Measurements from ENCODE around the gene ALKBH6.
"Not testable (repeated sequence)": the region's sequence is repeated elsewhere in the genome, so short reads cannot be mapped to it uniquely, and the experiment has no call there.

Gene ALKBH6

DNA sequence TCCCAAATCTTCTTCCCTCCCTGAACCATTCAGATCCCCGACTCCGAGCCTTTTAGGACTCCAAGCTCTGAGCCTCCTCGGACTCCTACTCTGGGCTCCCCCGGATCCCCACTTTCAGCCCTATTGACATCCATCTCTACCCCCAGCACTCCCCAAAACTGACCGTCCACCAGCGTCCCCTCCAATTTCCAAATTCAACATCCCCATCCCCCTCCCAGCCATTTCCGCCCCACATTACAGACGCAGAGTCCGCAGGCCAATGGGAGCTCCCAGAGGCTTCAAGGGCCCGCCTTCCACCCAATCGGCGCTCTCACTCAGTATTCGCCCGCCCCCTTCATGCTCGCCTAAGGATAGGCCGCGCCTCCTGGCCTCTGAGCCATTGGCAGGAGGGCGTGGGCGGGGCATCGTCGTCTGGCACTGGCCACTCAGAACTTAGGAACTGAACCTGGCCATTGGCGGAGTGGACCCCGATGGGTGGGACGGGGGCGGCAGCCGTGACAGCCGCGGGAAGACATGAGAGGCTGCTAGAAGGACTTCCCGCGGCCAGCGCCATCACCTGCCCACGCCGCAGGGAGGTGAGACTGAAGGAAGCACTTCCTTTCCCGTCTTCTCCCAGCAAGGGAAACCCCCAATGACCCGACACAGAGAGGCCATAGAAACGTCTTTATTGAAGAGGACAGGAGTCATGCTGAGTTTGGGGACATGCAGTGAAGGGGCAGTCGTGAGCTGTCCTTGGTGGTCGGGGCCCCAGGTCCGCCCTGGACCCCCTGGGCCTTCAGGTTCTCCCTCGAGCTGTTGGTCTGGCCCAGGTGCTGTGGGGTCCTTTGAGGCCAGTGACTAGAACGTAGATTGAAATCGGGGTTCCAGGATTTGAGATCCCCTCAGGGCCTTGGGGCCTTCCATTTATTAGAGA is at the start of gene ALKBH6:
Gene ALKBH6, minus strand, starts transcription at position 202 of the 913 bp plus-strand sequence. CDS start 816 bp downstream, outside the sequence.
- FAIRE-seq (peak; percentile 96), DNase-seq (ENCODE audit: low spot score) (peak; percentile 92)

GRCh38 chr19:36061367-36061766 is 47.4 kb upstream of the ALKBH6 start:
- FAIRE-seq (no peak), DNase-seq (ENCODE audit: low spot score) (no peak)

DNA sequence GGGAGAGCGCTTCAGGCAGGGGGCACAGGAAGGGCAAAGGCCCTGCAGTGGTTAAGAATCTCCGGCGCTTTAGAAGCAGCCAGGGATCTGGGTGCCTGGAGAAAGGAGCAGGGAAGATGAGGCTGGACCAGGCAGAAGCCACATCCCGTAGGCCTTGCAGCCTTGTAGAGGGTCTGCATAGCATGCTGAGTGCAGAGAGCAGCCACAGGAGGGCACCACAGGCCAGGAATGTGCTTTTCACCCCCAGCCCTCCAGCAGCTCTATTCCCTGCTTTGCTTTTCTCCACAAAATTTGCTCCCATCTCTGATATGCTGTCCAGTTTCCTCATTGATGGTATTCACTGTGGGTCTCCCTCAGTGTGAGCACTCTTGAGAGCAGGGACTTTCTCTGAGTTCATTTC is 46.4 kb upstream of the ALKBH6 start:
- FAIRE-seq (no peak), DNase-seq (ENCODE audit: low spot score) (no peak)

DNA sequence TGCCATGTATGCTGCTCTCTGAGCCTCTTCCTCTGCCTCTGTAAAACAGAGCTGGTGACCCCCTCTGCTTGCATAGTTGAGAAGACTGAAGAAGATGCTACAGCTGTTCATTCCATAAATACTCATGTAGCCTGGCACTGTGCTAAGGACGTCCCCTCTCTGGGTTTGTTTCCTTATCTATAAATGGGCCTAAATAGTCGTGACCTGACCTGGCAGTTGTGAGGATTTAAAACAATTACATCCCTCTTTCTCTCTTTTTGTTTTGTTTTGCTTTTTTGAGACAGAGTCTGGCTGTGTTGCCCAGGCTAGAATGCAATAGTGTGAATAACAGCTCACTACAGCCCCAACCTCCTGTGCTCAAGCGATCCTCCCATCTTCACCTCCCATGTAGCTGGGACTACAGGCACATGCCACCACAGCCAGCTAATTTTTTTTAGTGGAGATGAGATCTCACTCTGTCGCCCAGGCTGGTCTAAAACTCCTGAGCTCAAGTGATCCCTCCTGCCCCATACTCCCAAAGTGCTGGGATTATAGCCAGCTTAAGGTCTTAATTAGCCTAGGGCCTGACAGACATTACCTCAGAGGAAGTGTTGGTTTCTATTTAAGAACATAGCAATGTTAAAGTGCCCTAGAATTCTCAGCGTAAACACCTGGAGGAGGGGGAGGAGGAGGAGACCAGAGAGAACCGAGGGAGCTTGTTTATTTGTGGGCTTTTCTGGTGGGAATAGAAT is 45.3 kb upstream of the ALKBH6 start:
- no peak for FAIRE-seq
- DNase-seq (ENCODE audit: low spot score) = no peak

DNA sequence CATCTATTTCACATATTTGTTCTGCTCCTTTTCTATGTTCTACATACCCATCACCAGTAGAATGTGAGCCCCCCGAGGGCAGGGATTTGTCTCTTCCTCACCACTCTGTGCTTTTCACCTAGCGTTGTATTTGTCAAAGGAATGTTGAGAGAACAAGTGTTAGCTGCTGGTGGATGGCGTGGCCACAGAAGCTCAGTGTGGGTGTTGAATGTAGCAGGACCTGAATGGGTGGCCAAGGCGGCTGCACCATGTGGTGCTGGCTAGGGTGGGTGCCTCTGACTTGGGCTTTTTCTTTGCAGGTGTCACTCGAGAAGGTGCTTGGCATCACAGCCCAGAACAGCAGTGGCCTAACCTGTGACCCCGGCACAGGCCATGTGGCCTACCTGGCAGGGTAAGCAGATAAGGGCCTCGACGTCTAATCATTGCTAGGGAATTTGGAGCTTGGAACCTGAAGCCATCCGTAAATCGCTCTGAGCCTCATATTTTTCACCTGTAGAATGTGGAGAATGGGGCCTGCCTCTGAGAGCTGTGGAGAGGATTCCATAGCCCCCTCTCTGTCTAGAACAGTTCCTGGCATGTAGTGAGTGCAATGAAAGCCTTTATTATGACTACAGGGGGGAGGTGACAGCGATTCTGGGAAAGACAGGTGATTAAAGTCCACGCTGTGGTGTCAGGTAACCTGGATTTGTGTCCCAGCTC is 44.6 kb upstream of the ALKBH6 start:
- DNase-seq (ENCODE audit: low spot score) = no peak
- FAIRE-seq = no peak

DNA sequence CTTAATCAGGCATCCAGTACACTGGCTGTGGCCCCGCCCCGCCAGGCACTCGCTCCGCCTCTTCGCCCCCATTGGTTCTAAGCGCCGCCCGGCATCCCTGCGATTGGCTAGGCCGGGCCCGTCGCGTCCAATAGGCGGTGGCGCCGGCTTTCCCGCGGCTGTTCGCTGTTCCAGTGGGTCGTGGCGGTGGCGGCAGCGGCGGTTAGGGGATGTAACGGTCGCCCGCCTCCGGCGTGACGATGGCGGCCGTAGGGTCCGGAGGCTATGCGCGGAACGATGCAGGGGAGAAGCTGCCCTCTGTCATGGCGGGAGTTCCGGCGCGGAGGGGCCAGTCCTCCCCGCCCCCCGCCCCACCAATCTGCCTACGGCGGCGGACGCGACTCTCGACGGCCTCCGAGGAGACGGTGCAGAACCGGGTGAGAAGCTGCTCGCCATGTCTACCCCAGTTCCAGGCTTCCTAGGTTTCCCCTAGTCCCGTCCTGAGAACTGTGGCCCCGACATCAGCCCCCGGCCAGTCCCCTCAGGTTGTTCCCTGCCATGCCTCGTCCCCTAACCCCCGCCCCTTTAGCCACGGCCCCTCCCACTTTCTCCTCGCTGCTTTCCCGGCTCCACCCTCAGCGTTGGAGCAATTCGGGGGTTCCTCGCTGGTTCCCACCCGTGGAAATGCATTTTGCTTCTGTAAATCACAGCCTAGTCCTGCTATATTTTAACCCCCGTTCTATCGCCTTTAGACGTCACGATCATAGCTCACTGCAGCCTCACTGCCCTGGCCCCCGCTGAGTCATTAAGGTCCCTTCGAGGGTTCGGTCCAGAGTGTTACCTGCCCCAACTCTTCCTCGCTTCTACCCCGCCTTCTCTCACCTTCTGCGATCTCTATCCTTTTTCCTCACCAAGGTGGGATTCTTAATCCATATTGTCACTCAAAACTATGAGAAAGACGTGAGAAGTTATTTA is 41.0 kb upstream of the ALKBH6 start, which contains the start of gene WDR62:
Gene WDR62, plus strand, starts transcription at position 165 of the 954 bp plus-strand sequence. Its CDS starts 75 bp downstream, at position 240.
- peak; percentile 4 for FAIRE-seq
- peak; percentile 81 for DNase-seq (ENCODE audit: low spot score)

- DNase-seq (ENCODE audit: low spot score) = peak; percentile 93
Observed at GRCh38 chr19:36054119-36054732, 40.2 kb upstream of the ALKBH6 start, which contains the start of gene THAP8. THAP8 (minus strand) TSS chr19:36054285; CDS start chr19:36054217, 68 bp downstream.

DNA sequence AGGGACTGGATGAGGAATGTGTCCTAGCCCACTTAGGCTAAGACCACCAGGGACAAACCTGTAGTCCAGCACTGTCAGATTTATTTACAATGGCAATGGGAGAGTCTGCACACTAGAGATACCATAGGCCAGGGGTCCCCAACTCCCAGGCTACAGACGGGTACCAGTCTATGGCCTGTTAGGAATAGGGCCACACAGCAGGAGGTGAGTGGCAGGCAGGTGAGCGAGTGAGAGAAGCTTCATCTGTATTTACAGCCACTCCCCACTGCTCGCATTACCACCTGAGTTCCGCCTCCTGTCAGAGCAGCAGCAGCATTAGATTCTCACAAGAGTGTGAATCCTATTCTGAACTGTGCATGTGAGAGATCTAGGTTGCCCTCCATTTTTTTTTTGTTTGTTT is 37.6 kb upstream of the ALKBH6 start:
- DNase-seq (ENCODE audit: low spot score) (no peak), FAIRE-seq (no peak)

More at GRCh38 chr19:36054119-36054732, 40.2 kb upstream of the ALKBH6 start, which contains the start of gene THAP8:
- FAIRE-seq = peak; percentile 50

DNA sequence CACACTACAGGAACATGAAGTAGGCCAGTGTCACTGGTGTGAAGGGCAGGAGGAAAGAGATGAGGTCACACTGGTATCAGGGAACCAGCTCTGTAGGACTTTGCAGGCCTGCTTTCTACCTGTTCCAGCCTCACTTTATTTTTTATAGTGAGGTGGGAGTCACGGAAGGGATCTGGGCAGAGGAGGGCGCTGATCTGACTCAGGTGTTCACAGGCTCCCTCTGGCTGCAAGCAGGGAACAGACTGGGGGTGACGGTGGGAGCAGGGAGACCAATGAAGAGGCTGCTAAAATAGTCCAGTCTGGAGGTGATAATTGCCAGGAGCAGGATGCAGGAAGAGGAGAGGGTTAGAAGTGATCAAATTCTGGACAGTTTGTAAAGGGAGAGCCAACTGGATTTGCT is 37.2 kb upstream of the ALKBH6 start:
- DNase-seq (ENCODE audit: low spot score) = no peak
- FAIRE-seq = no peak

- no peak for FAIRE-seq
- no peak for DNase-seq (ENCODE audit: low spot score)
Observed at GRCh38 chr19:36049080-36049698, 35.2 kb upstream of the ALKBH6 start.

GRCh38 chr19:36047835-36048234 is 33.8 kb upstream of the ALKBH6 start:
- FAIRE-seq (no peak), DNase-seq (ENCODE audit: low spot score) (no peak)

DNA sequence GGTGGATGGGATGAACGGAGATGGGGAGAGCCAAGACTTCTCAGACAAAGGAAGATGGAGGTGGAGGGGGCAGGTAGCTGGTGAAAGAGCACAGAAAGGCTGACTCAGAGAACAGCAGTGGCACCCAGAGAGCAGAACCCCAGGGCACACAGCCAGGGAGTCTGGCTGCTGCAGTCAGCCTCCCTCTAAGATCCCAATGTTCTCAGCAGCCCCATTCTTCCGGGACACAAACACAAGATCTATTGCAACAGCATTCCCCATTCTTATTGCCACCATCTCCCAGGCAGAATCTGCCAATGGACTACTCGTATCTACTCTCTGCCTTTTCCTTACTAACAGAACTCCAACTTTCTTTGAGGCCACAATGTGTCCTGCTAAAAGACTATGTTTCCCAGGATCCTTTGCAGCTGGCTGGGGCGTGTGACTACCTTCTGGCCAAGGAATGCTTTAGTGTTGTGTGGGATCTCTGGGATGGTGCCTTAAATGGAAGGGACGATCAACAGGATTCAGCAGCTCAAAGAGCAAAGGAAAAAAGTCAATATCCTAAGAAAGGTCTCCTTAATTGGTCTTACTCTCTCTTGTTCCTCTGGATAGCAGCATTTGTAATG is 32.5 kb upstream of the ALKBH6 start:
- FAIRE-seq = no peak
- DNase-seq (ENCODE audit: low spot score) = no peak

GRCh38 chr19:36043952-36044351 is 29.9 kb upstream of the ALKBH6 start:
- no peak for DNase-seq (ENCODE audit: low spot score)
- FAIRE-seq = no peak

DNA sequence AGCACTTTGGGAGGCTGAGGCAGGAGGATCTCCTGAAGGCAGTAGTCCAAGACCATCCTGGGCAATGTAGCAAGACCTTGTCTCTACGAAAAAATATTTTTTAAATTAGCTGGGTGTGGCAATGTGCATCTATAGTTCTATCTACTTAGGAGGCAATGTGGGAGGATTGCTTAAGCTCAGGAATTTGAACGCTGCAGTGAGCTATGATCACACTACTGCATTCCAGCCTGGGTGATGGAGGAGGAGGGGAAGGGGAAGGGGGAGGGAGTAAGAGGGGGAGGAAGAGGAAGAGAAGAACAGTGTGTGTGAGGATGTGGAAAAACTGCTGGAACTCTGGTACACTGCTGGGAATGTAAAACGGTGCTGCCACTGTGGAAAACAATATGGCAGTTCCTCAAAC is 27.8 kb upstream of the ALKBH6 start:
- no peak for FAIRE-seq
- DNase-seq (ENCODE audit: low spot score) = peak; percentile 61

DNA sequence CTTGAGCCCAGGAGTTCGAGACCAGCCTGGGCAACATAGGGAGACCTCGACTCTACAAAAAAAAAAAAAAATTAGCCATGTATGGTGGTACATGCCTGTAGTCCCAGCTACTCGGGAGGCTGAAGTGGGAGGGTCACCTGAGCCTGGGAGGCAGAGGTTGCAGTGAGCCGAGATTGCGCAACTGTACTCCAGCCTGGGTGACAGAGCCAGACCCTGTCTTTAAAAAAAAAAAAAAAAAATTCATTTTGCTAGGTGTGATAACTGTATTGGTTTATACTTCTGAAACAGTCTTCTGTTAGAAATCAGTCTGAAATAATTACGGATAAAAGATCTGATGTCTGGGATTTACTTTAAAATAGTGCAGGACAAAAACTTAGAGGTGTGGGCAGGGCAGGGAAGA is 27.1 kb upstream of the ALKBH6 start:
- FAIRE-seq; DNase-seq (ENCODE audit: low spot score): not testable (repeated sequence)

DNA sequence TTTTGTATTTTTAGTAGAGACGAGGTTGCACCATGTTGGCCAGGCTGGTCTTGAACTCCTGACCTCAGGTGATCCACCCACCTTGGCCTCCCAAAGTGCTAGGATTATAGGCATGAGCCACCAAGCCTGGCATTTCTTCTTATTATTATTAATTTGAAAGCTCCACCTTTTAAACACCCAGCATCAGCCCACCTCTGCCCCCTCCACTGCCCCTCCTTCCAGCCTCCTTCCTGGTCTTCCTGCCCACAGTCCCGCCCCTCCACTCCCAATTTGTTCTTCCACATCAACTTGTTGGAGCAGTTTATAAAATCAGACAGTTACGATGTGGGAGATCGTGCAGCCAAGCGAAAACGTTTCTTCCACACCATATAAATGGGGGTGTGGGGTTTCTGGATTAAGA is 26.5 kb upstream of the ALKBH6 start:
- no peak for FAIRE-seq
- DNase-seq (ENCODE audit: low spot score) = no peak

- FAIRE-seq (no peak), DNase-seq (ENCODE audit: low spot score) (no peak)
Observed at GRCh38 chr19:36032251-36033104, 18.5 kb upstream of the ALKBH6 start, which contains the start of gene CLIP3. CLIP3 (minus strand) TSS chr19:36032873; CDS start chr19:36032357, 516 bp downstream.

- FAIRE-seq (no peak), DNase-seq (ENCODE audit: low spot score) (no peak)
Observed at GRCh38 chr19:36031308-36031707, 17.3 kb upstream of the ALKBH6 start.
